Nucleus accumbens (tissue), 56 donors: ENCODE results near the gene IL11.

Source experiments
- DNase-seq, 56 donors: peaks; one replicate each; lab custom pipeline; 2025; lab: John Stamatoyannopoulos, UW

IL11 gene

GRCh38 chr19:55391702-55392615 is 21.7 kb upstream of the IL11 start:
- DNase-seq = no peak

GRCh38 chr19:55391191-55391670 is 21.0 kb upstream of the IL11 start:
- no peak for DNase-seq

- DNase-seq = no peak
Observed at GRCh38 chr19:55390461-55390880, 20.2 kb upstream of the IL11 start.

- no peak for DNase-seq
Observed at GRCh38 chr19:55389386-55390317, 19.4 kb upstream of the IL11 start.

GRCh38 chr19:55387736-55388497 is 17.7 kb upstream of the IL11 start:
- no peak for DNase-seq

- DNase-seq = no peak
Observed at GRCh38 chr19:55386493-55386971, 16.3 kb upstream of the IL11 start.

GRCh38 chr19:55385724-55386492 is 15.6 kb upstream of the IL11 start, which contains the start of gene RPL28:
Gene RPL28 (plus strand): TSS chr19:55385932. CDS start chr19:55386358, 426 bp downstream.
- DNase-seq = peak in 55 of 56 donors; percentile 83 to 99 (median 97)

- DNase-seq = peak in 55 of 56 donors; percentile 27 to 98 (median 90)
Observed at GRCh38 chr19:55384920-55385723, 14.9 kb upstream of the IL11 start.

GRCh38 chr19:55384131-55384919 is 14.1 kb upstream of the IL11 start, which contains the start of gene TMEM238:
Gene TMEM238 (minus strand): TSS chr19:55384292. CDS start chr19:55384259, 33 bp downstream.
- DNase-seq = peak in 20 of 56 donors; percentile 8 to 58 (median 41)

GRCh38 chr19:55383279-55384130 is 13.2 kb upstream of the IL11 start:
- peak in 36 of 56 donors; percentile 9 to 58 (median 33) for DNase-seq

GRCh38 chr19:55382522-55383054 is 12.3 kb upstream of the IL11 start:
- DNase-seq = no peak

GRCh38 chr19:55382013-55382412 is 11.8 kb upstream of the IL11 start:
- DNase-seq = no peak

GRCh38 chr19:55379174-55379573 is 8.9 kb upstream of the IL11 start:
- DNase-seq = no peak

- DNase-seq = no peak
Observed at GRCh38 chr19:55377356-55378131, 7.3 kb upstream of the IL11 start.

- DNase-seq = no peak
Observed at GRCh38 chr19:55376241-55376933, 6.1 kb upstream of the IL11 start, which contains the start of gene TMEM190. Gene TMEM190 (plus strand): TSS chr19:55376826. CDS start chr19:55376854, 28 bp downstream.
